Mononuclear cell (primary cell): ENCODE results near the gene PDE4B. TPM values are rescaled to one million over a fixed set of nuclear protein-coding genes. Genes with fewer than 3 reads are reported as not detected.

Source experiments
- H3K27me3 ChIP-seq: 2 replicates; pipeline ENCODE4 v1.6.0; 2011; ENCODE audit warnings: low read length, control low read depth; ENCODE audit not compliant: insufficient read depth
- H3K4me1 ChIP-seq: 2 replicates; pipeline ENCODE4 v1.5.1; 2011; ENCODE audit warnings: mild to moderate bottlenecking, low read length, control low read depth; ENCODE audit not compliant: insufficient read depth
- H3K4me3 ChIP-seq: 2 replicates; pipeline ENCODE4 v1.5.1; 2011; ENCODE audit warnings: mild to moderate bottlenecking, low read length, moderate library complexity
- H3K9me3 ChIP-seq: 2 replicates; pipeline ENCODE4 v1.5.1; 2011; ENCODE audit warnings: low read depth, mild to moderate bottlenecking, control low read depth, low read length
- total RNA-seq: library from RNA; depleted of rRNA; stranded (reverse); fragments of >200 nt; gene quantifications from one replicate; pipeline ENCODE4 v1.2.3, GENCODE V29; 2012

The PDE4B gene
- total RNA-seq, 1 donor: 518 TPM

DNA sequence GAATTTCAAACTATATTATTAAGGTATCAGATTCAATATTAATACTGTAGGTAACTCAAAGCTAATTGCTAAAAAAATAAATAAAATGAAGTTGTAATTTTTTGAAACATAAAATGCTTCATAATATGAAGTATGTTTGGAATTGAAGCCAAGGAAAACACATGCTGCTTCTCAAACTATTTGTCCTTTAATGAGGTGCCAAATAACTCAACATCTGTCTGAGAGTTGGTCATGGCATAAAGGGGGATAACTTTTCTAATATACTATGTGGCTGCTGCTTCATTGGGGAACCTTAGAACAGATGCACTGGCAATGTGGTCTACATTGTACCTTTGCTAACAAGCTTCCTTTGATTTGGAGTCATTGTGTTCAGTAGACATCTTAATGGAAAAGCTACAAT is 96.7 kb downstream of the PDE4B start:
- Histone ChIP-seq H3K4me3 (no peak overlapping the region), H3K27me3 (no peaks in the 10 kb centered on the region), H3K9me3 (no peaks in the 10 kb centered on the region), H3K4me1 (no peaks in the 10 kb centered on the region)

DNA sequence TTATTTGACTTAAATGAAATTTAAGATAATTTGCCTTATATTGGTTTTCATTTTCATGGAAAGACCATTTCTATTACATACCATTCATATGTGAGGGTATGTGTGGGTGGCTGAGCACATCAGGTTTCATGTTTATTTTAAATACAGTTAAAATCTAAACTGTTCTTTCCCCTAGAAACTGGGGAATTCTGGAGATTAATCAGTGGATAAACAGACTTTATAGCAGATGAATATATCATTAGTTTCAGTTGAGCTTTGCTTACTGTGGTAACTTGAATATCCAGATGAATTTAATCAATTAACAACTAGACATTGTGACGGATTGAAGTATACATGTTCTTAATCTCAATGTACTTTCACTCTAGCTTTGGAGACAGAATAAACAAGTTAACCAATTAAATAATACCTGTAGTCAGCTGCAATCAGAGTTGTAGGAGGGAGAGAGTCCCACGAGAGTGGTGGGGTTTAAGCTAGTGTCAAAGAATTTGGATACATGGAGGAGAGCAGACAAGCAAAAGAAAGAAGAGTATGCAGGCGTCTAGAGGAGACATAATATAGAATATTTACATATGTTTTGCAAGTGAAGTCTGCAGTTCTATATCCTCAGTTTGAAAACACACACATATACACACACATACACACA is 97.6 kb downstream of the PDE4B start:
- Histone ChIP-seq H3K27me3 (no peaks in the 10 kb centered on the region), H3K4me1 (no peaks in the 10 kb centered on the region), H3K9me3 (no peaks in the 10 kb centered on the region), H3K4me3 (no peak overlapping the region)

DNA sequence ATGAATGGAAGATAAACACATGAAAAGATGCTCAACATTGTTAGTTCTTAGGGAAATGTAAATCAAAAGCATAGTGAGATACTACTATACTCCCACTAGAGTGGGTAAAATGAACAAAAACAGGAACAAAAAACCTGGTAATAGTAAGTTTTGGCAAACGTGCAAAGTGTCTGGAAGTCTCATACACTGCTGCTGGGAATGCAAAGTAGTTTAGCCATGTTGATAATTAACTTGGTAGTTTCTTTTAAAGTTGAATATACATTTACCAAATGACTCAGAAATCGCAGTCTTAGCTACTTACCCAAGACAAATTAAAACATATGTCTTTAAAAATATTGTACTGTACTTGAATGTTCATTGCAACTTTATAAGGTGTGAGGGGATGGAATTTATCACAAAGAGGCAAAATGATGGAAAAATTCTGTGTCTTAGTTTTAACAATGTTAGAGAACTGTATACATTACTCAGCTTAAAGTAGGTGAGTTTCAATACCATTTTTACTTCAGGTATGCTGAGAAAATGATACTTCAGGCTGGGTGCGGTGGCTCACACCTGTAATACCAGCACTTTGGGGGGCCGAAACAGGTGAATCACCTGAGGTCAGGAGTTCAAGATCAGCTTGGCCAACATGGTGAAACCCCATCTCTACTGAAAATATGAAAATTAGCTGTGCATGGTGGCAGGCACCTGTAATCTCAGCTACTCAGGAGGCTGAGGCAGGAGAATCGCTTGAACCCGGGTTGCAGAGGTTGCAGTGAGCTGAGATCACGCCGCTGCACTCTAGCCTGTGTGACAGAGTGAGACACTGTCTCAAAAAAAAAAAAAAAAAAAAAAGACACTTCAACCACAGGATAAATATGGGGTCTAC is 102.3 kb downstream of the PDE4B start:
- no peaks in the 10 kb centered on the region for H3K27me3 ChIP-seq
- peaks cover 8% of the 10 kb centered on the region for H3K9me3 ChIP-seq
- no peaks in the 10 kb centered on the region for H3K4me1 ChIP-seq
- no peak overlapping the region for H3K4me3 ChIP-seq

DNA sequence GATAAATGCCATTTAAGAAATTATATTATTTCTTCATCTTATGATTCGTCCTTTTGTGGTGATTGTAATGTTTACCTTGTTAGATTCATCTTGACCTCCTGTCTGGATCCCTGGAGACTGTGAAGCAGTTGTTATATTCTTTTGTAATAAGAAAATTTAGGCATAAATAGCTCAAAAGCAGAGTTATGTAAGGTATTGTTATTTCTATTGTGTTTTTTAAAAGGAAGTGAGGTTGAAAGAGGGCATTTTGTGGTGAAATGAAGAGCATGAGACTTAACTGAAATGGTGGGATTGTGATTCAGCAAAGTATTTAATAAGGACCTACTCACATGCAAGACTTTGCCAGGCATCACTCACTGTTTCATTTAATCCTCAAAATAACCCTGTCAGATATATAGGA is 104.0 kb downstream of the PDE4B start:
- no peaks in the 10 kb centered on the region for H3K4me1 ChIP-seq
- no peaks in the 10 kb centered on the region for H3K27me3 ChIP-seq
- peaks cover 8% of the 10 kb centered on the region for H3K9me3 ChIP-seq
- no peak overlapping the region for H3K4me3 ChIP-seq

DNA sequence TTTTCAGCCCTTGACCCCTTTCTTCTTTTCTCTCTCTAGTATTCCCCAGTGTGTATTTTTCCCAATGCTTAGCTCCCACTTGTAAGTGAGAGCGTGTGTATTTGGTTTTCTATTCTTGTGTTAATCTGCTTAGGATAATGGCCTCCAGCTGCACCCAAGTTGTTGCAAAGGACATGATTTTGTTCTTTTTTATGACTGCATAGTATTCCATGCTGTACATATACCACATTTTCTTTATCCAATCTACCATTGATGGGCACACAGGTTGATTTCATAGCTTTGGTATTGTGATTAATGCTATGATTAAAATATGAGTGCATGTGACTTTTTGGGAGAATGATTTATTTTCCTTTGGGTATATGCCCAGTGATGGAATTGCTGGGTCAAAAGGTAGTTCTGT is 104.8 kb downstream of the PDE4B start:
- Histone ChIP-seq H3K4me3 (no peak overlapping the region), H3K27me3 (no peaks in the 10 kb centered on the region), H3K9me3 (peaks cover 8% of the 10 kb centered on the region), H3K4me1 (no peaks in the 10 kb centered on the region)

DNA sequence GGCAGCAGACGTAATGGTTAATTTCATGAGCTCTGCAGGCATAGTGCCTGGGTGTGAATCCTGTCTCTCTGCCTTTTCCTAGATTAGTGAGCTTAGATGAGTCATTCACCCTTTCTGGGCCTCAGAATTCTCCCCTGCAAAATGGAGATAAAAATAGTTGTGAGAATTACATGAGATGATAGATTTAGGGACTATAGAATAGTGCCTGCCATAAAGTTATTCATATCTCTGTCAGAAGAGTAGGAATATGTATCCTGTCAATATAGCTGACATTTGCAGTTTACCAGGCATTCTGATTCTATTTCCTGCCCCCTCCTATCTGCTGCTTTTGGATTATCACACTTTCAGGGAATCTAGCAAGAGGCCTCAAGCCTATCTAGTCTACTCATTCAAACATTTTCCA is 112.0 kb downstream of the PDE4B start:
- no peak overlapping the region for H3K4me3 ChIP-seq
- no peaks in the 10 kb centered on the region for H3K4me1 ChIP-seq
- no peaks in the 10 kb centered on the region for H3K27me3 ChIP-seq
- no peaks in the 10 kb centered on the region for H3K9me3 ChIP-seq

DNA sequence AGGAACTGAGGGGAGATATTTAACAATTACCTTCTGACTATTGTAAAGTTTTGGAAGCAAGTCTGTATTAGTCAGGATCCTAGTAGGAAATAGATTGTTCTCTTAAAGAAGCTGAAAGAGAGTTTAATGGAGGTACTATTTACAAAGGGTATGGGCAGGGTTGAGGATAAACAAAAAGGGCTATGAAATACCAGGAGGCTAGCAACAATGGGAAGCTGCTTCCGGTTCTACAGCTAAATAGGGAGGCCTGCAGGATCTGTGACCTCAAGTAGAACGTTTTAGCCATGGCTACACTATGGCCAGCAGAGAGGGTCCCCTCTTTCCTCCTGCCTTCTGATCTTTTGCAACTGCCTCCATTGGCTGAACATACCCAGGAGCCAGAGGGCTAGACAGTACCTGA is 117.7 kb downstream of the PDE4B start:
- no peak overlapping the region for H3K4me3 ChIP-seq
- H3K9me3 ChIP-seq: no peaks in the 10 kb centered on the region
- no peaks in the 10 kb centered on the region for H3K27me3 ChIP-seq
- H3K4me1 ChIP-seq: no peaks in the 10 kb centered on the region

DNA sequence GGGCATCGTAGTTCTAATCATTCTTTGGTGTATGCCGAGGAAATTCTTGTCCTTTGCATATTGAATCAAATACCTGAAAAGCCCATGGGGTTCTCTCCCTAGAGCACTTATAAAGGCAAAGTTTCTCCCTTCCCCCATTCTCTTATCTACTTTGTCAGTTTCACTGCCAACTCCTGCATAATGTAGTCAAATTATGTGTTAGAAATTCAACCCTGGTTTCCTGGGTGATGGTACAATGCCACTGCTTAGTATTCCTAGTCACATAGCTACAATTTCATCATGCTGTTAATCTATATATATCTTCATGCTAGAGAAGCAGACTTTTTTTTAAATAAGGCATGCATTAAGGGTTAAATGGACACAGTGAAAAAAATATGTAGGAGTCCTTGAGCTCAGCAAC is 119.0 kb downstream of the PDE4B start:
- Histone ChIP-seq H3K27me3 (no peaks in the 10 kb centered on the region), H3K4me1 (no peaks in the 10 kb centered on the region), H3K4me3 (no peak overlapping the region), H3K9me3 (no peaks in the 10 kb centered on the region)

DNA sequence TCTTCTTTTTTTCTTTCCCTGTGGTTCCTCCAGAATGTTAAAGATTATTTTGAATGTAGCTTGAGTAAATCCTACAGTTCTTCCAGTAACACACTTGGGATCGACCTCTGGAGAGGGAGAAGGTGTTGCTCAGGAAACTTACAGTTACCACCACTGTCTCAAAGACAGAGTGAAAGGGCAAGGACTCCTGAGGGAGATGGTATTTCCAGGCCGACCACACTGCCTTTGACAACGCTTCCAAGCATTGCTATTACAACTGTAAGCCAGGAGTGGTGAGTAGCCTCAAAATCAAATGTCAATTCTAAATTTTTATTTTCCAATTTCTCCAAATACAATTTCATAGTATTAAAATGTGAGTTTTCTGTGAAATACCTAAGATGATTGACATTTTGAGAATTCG is 125.9 kb downstream of the PDE4B start:
- Histone ChIP-seq H3K4me1 (no peaks in the 10 kb centered on the region), H3K9me3 (no peaks in the 10 kb centered on the region), H3K27me3 (no peaks in the 10 kb centered on the region), H3K4me3 (no peak overlapping the region)

DNA sequence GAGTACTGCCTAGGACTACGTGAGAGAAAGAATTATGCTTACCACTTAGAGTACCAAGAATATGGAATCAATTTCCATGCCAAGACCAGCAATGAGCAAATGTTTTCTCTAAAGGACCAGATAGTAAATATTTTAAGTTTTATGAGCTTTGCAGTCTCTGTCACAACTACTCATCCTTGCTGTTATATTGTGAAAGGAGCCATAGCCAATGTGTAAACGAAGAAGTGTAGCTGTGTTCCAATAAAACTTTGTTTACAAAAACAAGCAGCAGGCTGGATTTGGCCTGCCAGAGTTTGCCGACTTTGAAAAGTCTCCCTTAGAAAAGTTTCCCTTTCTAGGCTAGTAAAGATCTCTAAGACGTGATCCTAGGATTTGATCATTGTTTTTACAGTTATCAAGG is 128.8 kb downstream of the PDE4B start:
- Histone ChIP-seq H3K4me1 (no peaks in the 10 kb centered on the region), H3K9me3 (no peaks in the 10 kb centered on the region)

DNA sequence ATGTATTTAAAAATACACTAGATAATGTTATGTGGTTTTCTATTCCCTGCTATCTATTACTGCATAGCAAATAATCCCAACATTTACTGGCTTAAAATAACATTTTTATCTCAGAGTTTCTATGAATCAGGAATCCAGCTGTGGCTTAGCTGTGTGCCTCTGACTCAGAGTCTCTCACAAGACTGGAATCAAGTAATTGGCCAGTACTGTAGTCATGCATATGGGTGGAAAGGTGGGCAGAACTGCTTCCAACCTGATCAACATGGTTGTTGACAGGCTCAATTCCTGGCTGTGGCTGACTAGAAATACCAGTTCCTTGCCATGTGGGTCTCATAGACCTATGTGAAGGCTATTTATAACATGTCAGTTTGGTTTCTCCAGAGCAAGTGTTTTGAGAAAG is 131.8 kb downstream of the PDE4B start:
- H3K4me1 ChIP-seq: no peaks in the 10 kb centered on the region
- no peaks in the 10 kb centered on the region for H3K27me3 ChIP-seq
- no peak overlapping the region for H3K4me3 ChIP-seq
- H3K9me3 ChIP-seq: no peaks in the 10 kb centered on the region

More for the DNA sequence above, 128.8 kb downstream of the PDE4B start:
- Histone ChIP-seq H3K27me3 (no peaks in the 10 kb centered on the region), H3K4me3 (no peak overlapping the region)

DNA sequence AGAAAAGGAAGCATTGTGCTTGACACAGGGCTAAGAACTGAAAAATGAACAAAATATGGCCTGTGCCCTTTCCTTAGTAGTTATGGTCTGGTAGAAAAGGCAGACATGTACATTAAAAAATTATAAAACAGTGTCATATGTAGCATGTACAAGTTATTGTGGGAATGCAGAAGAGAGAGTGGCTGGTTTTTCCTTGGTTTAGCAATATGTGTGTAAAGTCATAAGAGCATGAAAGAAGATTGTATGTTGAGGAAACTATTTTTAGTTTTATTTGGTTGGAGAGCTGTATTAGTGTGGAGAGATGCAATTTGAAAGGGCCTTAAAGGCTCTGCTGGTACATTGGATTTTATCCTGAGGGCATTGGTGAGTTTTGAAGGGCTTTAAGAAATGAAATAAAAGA is 145.8 kb downstream of the PDE4B start:
- Histone ChIP-seq H3K4me3 (no peak overlapping the region), H3K4me1 (no peaks in the 10 kb centered on the region), H3K9me3 (no peaks in the 10 kb centered on the region), H3K27me3 (no peaks in the 10 kb centered on the region)

DNA sequence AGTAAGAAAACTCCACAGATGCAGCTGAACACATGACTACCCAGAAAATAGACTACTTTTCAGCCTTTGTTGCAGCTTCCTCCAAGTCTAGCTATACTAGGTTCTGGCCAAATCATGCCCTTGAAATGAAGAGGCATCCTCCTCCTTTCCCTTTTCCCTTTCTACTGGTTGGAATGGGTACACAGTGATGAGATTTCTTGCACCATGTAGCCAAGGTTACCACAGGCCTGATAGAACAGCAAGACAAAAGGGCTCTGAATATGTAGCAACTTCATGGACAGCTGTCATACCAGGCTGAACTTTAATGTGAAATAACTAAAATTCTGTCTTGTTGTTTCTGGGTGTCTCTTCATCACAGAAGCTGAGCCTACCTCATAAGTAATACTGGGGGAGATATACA is 146.5 kb downstream of the PDE4B start:
- no peak overlapping the region for H3K4me3 ChIP-seq
- no peaks in the 10 kb centered on the region for H3K4me1 ChIP-seq
- no peaks in the 10 kb centered on the region for H3K9me3 ChIP-seq
- no peaks in the 10 kb centered on the region for H3K27me3 ChIP-seq

DNA sequence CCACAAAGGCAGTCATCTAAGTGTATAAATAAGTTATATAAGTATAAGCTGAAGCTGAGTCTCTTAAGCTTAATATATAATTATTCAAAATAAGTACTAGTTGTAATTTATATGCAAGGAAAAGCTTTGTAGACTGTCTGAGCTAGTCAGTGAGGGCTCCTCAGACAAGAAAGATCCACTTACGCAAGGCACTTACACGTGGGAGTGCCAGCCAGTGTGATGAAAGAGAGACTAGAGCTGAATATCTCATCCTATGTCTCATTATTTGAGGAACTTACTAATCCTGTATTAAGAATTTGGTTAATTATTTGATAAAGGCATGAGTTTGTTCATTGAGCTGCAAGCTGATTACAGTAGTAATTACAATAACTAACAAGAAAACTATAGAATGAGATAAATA is 146.9 kb downstream of the PDE4B start:
- Histone ChIP-seq H3K9me3 (no peaks in the 10 kb centered on the region), H3K4me1 (no peaks in the 10 kb centered on the region), H3K27me3 (no peaks in the 10 kb centered on the region), H3K4me3 (no peak overlapping the region)

DNA sequence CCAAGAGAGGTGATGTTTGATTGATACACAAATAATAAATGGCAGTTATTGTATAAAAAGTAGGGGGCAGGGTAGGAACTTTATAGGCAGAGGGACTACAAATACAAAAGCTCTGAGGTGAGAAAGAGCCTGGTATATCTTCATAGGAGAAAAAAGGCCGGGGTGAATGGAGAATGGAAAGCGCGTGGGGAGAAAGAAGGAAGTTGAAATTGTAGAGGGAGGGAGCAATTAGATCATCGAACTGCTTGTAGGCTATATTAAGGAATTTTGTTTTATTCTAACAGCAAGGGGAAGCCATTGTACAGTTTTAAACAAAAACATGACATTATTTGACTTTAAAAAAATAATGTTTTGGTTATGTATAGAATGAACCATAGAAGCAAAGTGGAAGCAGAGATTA is 147.4 kb downstream of the PDE4B start:
- H3K9me3 ChIP-seq: no peaks in the 10 kb centered on the region
- H3K27me3 ChIP-seq: no peaks in the 10 kb centered on the region
- H3K4me3 ChIP-seq: no peak overlapping the region
- H3K4me1 ChIP-seq: no peaks in the 10 kb centered on the region

DNA sequence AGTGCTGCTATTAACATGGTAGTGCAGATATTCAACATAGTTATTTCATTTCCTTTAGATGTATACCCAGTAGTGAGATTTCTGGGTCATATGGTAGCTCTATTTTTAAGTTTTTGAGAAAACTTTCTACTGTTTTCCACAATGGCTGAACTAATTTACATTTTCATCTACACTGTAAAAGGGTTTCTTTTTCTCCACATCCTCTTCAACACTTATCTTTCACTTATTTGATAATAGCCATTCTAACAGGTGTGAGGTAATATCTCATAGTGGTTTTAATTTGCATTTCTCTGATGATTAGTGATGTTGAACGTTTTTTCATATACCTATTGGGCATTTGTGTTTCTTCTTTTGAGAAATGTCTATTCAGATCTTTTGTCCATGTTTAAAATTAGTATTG is 149.8 kb downstream of the PDE4B start:
- no peak overlapping the region for H3K4me3 ChIP-seq
- no peaks in the 10 kb centered on the region for H3K9me3 ChIP-seq
- no peaks in the 10 kb centered on the region for H3K4me1 ChIP-seq
- H3K27me3 ChIP-seq: no peaks in the 10 kb centered on the region
